Parathyroid adenoma (tissue), 2 donors: Measurements from ENCODE around the gene GRM7.

Experiments
- H2AFZ ChIP-seq: fragments of 300-600 bp; sonication (generic); one replicate; pipeline ENCODE4 v1.7.0; 2017; ENCODE audit warnings: antibody characterized with exemption, mild to moderate bottlenecking
- H3K27ac ChIP-seq: fragments of 300-600 bp; sonication (generic); one replicate; pipeline ENCODE4 v1.7.0; 2017
- H3K27me3 ChIP-seq: fragments of 300-600 bp; sonication (generic); one replicate; pipeline ENCODE4 v1.7.0; 2017; ENCODE audit warnings: low read length; ENCODE audit not compliant: control insufficient read depth, insufficient read depth
- H3K36me3 ChIP-seq: fragments of 300-600 bp; sonication (generic); one replicate; pipeline ENCODE4 v1.7.0; 2017; ENCODE audit warnings: low read length; ENCODE audit not compliant: control insufficient read depth, insufficient read depth
- H3K4me1 ChIP-seq: fragments of 300-600 bp; sonication (generic); one replicate; pipeline ENCODE4 v1.7.0; 2017; ENCODE audit warnings: control low read depth
- H3K4me2 ChIP-seq: fragments of 300-600 bp; sonication (generic); one replicate; pipeline ENCODE4 v1.7.0; 2017; ENCODE audit warnings: low read length
- H3K4me3 ChIP-seq: fragments of 300-600 bp; sonication (generic); one replicate; pipeline ENCODE4 v1.7.0; 2017; ENCODE audit warnings: low read depth, low read length
- H3K79me2 ChIP-seq: fragments of 300-600 bp; sonication (generic); one replicate; pipeline ENCODE4 v1.7.0; 2017; ENCODE audit warnings: control low read depth
- H3K9ac ChIP-seq: fragments of 300-600 bp; sonication (generic); one replicate; pipeline ENCODE4 v1.7.0; 2017; ENCODE audit warnings: mild to moderate bottlenecking
- H3K9me3 ChIP-seq: fragments of 300-600 bp; sonication (generic); one replicate; pipeline ENCODE4 v1.7.0; 2017; ENCODE audit warnings: low read length; ENCODE audit not compliant: control insufficient read depth
- TF ChIP-seq, protein P1 (sequence below): fragments of 300-600 bp; sonication (generic); IDR thresholded peaks from one replicate; pipeline ENCODE4 v1.7.0; 2017; ENCODE audit warnings: antibody characterized with exemption, mild to moderate bottlenecking
- donor health status: primary hyperparathyroidism.

GRM7 gene

DNA sequence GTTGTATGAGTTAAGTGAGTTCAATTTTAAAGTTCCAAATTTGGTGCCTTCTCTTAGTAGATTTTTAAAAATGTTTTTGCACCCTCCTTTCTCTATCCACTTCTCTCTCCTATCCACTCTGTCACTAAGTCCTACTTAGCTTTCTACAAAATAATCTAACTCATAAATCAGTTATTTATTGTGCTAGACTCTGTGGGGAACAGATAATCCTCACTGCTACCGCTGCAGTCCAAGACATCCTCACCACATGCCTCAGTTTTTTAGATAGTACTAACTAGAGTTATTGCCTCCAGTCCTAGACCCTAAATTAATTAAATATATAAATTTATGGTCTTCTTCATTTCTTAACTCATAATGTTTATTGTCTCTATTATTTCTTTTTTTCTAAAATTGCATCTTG, 576.3 kb downstream of the GRM7 start:
- Histone ChIP-seq H3K36me3 (no peaks in the 10 kb centered on the region), H3K4me2 (no peak overlapping the region), H3K79me2 (no peaks in the 10 kb centered on the region), H3K9ac (no peak overlapping the region), H2AFZ (no peak overlapping the region), H3K27ac (no peak overlapping the region), H3K4me3 (no peak overlapping the region), H3K9me3 (no peaks in the 10 kb centered on the region), H3K27me3 (no peaks in the 10 kb centered on the region), H3K4me1 (no peaks in the 10 kb centered on the region)
- TF ChIP-seq, protein P1, sequence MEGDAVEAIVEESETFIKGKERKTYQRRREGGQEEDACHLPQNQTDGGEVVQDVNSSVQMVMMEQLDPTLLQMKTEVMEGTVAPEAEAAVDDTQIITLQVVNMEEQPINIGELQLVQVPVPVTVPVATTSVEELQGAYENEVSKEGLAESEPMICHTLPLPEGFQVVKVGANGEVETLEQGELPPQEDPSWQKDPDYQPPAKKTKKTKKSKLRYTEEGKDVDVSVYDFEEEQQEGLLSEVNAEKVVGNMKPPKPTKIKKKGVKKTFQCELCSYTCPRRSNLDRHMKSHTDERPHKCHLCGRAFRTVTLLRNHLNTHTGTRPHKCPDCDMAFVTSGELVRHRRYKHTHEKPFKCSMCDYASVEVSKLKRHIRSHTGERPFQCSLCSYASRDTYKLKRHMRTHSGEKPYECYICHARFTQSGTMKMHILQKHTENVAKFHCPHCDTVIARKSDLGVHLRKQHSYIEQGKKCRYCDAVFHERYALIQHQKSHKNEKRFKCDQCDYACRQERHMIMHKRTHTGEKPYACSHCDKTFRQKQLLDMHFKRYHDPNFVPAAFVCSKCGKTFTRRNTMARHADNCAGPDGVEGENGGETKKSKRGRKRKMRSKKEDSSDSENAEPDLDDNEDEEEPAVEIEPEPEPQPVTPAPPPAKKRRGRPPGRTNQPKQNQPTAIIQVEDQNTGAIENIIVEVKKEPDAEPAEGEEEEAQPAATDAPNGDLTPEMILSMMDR, result no peak

DNA sequence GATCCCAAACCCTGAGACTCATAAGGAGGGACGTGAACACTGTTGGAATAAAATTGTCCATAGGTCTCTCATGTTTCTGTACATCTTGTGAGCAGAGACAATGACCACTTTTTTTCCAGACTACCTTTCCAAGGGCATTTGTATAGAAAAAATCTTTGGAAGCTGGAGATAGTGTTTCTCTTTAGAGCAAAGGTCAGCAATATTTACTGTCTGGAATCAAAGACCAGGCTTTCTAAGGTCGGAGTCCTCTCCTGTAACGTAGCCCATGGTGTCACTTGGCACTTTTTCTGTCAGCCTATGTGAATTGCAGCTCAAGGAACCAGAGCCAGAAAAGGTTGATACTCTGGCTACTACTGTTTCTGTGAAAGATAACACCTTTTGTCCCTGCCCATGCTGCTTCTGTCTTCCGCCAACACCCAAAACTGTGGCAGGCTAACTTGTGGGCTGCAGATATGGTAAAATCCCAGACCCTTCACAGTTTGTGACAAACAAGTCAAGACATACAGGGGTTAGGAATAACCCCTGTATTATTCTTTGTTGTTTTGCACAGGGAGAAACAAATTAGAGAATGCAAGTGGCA, 578.3 kb downstream of the GRM7 start:
- TF ChIP-seq, protein P1, result no peak
- Histone ChIP-seq H3K9ac (no peak overlapping the region), H3K27me3 (no peaks in the 10 kb centered on the region), H3K27ac (no peak overlapping the region), H3K4me3 (no peak overlapping the region), H3K9me3 (no peaks in the 10 kb centered on the region), H3K4me1 (no peaks in the 10 kb centered on the region), H2AFZ (no peak overlapping the region), H3K4me2 (no peak overlapping the region), H3K36me3 (no peaks in the 10 kb centered on the region), H3K79me2 (no peaks in the 10 kb centered on the region)

DNA sequence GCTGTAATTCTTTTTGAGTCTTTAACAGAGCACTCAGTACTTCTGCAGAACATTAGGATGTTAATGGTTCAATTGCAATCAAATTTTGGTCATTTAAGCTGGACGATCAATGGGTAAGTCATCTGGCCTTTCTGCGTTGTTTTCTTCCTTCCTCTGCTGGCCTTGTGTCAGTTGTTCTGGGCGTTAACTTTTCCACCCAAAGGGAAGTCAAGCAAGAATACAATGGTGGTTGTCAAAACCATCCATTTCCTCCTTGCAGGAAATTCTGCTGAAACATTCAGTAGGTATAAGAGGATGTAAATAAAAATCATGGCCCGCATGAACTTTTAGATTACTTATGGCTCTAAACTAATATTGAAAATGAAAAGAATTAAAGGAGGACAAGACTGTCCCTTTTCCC, 584.0 kb downstream of the GRM7 start:
- no peak overlapping the region for H3K9ac ChIP-seq
- no peaks in the 10 kb centered on the region for H3K79me2 ChIP-seq
- TF ChIP-seq, protein P1, result no peak
- no peaks in the 10 kb centered on the region for H3K36me3 ChIP-seq
- H3K4me1 ChIP-seq, result no peaks in the 10 kb centered on the region
- no peak overlapping the region for H2AFZ ChIP-seq
- H3K4me2 ChIP-seq, result no peak overlapping the region
- H3K27me3 ChIP-seq, result no peaks in the 10 kb centered on the region
- no peaks in the 10 kb centered on the region for H3K9me3 ChIP-seq
- no peak overlapping the region for H3K27ac ChIP-seq
- H3K4me3 ChIP-seq, result no peak overlapping the region

DNA sequence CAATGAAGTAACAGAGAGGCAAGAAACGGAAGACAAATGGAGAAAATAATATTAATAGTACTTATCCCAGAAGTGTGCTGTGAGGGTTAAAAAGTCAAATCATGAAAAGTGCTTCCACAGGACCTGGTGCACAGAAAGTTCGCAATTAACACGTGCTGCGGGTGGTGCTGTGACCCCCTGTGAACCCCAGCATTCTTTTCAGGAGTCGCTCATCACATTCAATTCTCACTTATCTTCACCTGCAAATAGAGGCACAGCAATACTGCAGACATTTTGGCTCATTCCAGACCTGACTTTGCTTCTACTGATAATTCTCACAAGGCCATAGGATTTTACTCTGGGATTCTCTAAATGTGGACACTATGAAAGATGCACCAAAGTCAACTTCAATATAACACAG, 584.4 kb downstream of the GRM7 start:
- TF ChIP-seq, protein P1, result no peak
- no peak overlapping the region for H2AFZ ChIP-seq
- no peaks in the 10 kb centered on the region for H3K79me2 ChIP-seq
- no peaks in the 10 kb centered on the region for H3K9me3 ChIP-seq
- no peaks in the 10 kb centered on the region for H3K27me3 ChIP-seq
- H3K27ac ChIP-seq, result no peak overlapping the region
- no peak overlapping the region for H3K9ac ChIP-seq
- H3K4me3 ChIP-seq, result no peak overlapping the region
- H3K36me3 ChIP-seq, result no peaks in the 10 kb centered on the region
- no peaks in the 10 kb centered on the region for H3K4me1 ChIP-seq
- no peak overlapping the region for H3K4me2 ChIP-seq

DNA sequence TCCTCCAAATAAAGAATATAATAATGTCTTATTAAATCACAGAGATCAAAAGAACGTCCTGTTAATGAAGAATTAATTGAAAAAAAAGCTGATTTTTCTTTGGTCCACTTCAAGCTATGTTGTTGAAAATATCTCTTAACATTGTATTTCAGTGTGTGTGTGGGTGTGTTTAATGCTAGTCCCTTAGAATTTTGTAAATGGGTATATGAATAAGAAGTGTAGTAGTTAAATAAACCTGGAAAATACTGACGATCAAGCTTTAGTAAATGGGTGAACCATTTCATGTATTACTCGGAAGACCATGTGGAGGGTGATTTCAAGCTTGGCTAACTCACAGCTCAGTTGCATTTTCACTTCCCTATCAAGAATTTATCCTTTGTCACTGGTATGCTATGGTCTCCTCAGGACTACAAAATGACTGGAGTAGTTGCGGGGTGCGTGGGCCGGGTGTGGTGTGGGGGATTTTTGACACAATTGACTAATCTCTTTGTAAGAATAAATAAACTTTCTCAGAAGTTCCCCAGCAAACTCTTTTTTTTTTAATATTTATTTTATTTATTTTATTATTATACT, 586.4 kb downstream of the GRM7 start:
- no peaks in the 10 kb centered on the region for H3K79me2 ChIP-seq
- H3K9ac ChIP-seq, result no peak overlapping the region
- no peaks in the 10 kb centered on the region for H3K27me3 ChIP-seq
- H3K9me3 ChIP-seq, result no peaks in the 10 kb centered on the region
- TF ChIP-seq, protein P1, result no peak
- H3K4me1 ChIP-seq, result no peaks in the 10 kb centered on the region
- H3K4me2 ChIP-seq, result no peak overlapping the region
- H3K4me3 ChIP-seq, result no peak overlapping the region
- H3K27ac ChIP-seq, result no peak overlapping the region
- no peaks in the 10 kb centered on the region for H3K36me3 ChIP-seq
- H2AFZ ChIP-seq, result no peak overlapping the region
